ENCODE measurements around the gene WDR33.

The WDR33 gene

GRCh38 chr2:127810619-127811396 lies at the start of gene WDR33:
Gene WDR33 (minus strand): TSS chr2:127811171. CDS start chr2:127770981, 40,190 bp downstream.
- TF ChIP-seq, protein P1, sequence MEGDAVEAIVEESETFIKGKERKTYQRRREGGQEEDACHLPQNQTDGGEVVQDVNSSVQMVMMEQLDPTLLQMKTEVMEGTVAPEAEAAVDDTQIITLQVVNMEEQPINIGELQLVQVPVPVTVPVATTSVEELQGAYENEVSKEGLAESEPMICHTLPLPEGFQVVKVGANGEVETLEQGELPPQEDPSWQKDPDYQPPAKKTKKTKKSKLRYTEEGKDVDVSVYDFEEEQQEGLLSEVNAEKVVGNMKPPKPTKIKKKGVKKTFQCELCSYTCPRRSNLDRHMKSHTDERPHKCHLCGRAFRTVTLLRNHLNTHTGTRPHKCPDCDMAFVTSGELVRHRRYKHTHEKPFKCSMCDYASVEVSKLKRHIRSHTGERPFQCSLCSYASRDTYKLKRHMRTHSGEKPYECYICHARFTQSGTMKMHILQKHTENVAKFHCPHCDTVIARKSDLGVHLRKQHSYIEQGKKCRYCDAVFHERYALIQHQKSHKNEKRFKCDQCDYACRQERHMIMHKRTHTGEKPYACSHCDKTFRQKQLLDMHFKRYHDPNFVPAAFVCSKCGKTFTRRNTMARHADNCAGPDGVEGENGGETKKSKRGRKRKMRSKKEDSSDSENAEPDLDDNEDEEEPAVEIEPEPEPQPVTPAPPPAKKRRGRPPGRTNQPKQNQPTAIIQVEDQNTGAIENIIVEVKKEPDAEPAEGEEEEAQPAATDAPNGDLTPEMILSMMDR (IDR thresholded peaks at IDR 0.05): no peak
- Histone ChIP-seq H3K4me3 (peak within 1 kb of the TSS; percentile 77), H3K27ac (peak within 1 kb of the TSS; percentile 77 to 89)
- peak; percentile 87 for DNase-seq (ENCODE audit: low spot score)

DNA sequence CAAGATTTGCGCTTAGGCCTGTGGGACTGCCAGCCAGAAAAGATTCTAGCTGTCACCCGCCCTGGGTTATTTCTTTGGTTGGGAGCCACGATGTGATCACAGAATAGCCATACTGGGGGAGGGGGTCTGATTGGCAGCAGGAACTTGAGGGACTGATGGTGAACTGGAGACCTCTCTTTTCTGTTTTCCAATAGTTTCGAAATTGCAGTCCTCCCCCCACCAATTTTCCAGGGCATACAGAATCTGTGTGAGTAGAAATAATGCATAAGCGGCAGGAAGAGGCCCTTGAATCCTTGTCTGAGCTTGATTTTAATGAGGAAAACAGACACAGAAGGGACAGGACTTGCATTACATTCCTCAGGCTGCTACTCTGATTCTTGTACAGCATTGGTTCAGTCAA lies 49.2 kb upstream of the WDR33 start:
- TF ChIP-seq, protein P1 (IDR thresholded peaks at IDR 0.05): no peak
- no peak overlapping the region for H3K4me3 ChIP-seq
- peak overlapping the region in 1 of 2 donors; percentile 4 for H3K27ac ChIP-seq
- DNase-seq (ENCODE audit: low spot score): no peak

- H3K4me3 ChIP-seq: no peak overlapping the region
- no peak for DNase-seq (ENCODE audit: low spot score)
- H3K27ac ChIP-seq: peak overlapping the region in 1 of 2 donors; percentile 4
- TF ChIP-seq, protein P1 (IDR thresholded peaks at IDR 0.05): no peak
Measured at GRCh38 chr2:127859712-127860085, 48.7 kb upstream of the WDR33 start.

- H3K4me3 ChIP-seq: peak overlapping the region; percentile 74
- TF ChIP-seq, protein P1 (IDR thresholded peaks at IDR 0.05): no peak
- peak overlapping the region; percentile 69 to 81 for H3K27ac ChIP-seq
- DNase-seq (ENCODE audit: low spot score): no peak
Measured at GRCh38 chr2:127857265-127857808, 46.4 kb upstream of the WDR33 start.

- H3K27ac ChIP-seq: no peak overlapping the region
- TF ChIP-seq, protein P1 (IDR thresholded peaks at IDR 0.05): no peak
- no peak overlapping the region for H3K4me3 ChIP-seq
- DNase-seq (ENCODE audit: low spot score): no peak
Measured at GRCh38 chr2:127853671-127854070, 42.7 kb upstream of the WDR33 start.

DNA sequence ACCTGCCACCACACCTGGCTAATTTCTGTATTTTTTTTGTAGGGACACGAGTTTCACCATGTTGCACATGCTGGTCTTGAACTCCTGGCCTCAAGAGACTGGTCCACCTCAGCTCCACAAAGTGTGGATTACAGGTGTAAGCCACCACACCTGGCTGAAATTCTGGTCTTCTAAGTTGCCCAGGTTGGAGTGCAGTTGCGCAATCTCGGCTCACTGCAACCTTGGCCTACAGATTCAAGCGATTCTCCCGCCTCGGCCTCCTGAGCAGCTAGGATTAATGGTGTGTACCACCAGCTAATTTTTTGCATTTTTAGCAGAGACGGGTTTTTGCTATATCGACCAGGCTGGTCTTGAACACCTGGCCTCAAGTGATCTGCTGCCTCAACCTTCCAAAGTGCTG lies 41.4 kb upstream of the WDR33 start:
- Histone ChIP-seq H3K27ac (no peak overlapping the region), H3K4me3 (no peak overlapping the region)
- no peak for DNase-seq (ENCODE audit: low spot score)
- TF ChIP-seq, protein P1 (IDR thresholded peaks at IDR 0.05): no peak

GRCh38 chr2:127847931-127848330 lies 37.0 kb upstream of the WDR33 start:
- no peak for DNase-seq (ENCODE audit: low spot score)
- Histone ChIP-seq H3K27ac (no peak overlapping the region), H3K4me3 (no peak overlapping the region)
- TF ChIP-seq, protein P1 (IDR thresholded peaks at IDR 0.05): no peak

Data from coronary artery (tissue), 2 donors.